ENCODE data around the gene TINAG.

The TINAG gene, protein sequence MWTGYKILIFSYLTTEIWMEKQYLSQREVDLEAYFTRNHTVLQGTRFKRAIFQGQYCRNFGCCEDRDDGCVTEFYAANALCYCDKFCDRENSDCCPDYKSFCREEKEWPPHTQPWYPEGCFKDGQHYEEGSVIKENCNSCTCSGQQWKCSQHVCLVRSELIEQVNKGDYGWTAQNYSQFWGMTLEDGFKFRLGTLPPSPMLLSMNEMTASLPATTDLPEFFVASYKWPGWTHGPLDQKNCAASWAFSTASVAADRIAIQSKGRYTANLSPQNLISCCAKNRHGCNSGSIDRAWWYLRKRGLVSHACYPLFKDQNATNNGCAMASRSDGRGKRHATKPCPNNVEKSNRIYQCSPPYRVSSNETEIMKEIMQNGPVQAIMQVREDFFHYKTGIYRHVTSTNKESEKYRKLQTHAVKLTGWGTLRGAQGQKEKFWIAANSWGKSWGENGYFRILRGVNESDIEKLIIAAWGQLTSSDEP

DNA sequence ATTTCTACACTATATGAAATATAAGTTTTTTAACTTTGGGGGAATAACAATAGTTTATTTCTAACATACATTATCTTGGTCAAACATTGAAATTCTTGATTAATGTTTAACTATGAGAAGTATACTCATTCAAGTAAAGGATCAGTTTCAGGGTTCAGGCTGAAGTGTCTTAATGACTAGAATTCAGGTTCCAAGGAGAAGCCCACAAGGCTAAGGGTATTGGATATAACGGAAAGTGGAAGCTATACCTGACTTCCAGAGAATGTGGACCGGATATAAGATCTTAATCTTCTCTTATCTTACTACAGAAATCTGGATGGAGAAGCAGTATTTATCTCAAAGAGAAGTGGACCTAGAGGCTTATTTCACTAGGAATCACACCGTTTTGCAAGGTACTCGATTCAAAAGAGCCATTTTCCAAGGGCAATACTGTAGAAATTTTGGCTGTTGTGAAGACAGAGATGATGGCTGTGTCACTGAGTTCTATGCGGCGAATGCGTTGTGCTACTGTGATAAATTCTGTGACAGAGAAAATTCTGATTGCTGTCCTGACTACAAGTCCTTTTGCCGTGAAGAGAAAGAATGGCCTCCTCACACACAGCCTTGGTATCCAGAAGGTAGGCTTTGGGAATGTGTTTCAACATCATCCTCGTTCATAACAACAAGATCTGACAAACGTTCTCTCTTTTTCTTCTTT is at the start of gene TINAG:
Gene TINAG (plus strand): TSS at position 153 of the 697 bp plus-strand sequence. CDS start 110 bp downstream, at position 263.
- intact Hi-C loops (cut with micrococcal nuclease) = no loop called here
- H3K4me1 Mint-ChIP-seq (ENCODE audit: low read depth) = no peaks in the 10 kb centered on the region
- peaks cover 14% of the 10 kb centered on the region for H3K9me3 Mint-ChIP-seq
- no peak within 1 kb of the TSS for H3K4me3 Mint-ChIP-seq
- no peaks in the 10 kb centered on the region for H3K27me3 Mint-ChIP-seq
- no peak within 1 kb of the TSS for H3K27ac Mint-ChIP-seq
- no peaks in the 10 kb centered on the region for H3K36me3 Mint-ChIP-seq (ENCODE audit: low read depth)

DNA sequence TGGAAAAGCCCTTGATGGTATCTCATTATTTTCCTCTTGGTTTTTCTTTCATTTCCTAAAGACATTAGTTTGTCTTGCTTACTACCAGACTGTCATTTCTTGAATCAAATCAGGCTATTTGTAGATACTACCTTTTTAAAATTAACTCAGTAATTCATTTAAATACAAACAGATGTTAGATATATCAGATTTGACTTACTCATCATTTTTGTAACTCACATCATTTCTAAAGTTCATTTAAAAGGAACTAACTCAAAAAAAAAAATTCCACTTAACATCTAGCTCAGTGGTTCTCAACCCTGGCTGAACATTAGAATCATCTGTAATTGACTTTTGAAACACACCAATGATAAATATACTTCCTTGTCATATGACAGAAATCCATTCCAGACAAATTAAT is 48.2 kb upstream of the TINAG start:
- intact Hi-C loops (cut with micrococcal nuclease) = no loop called here
- Mint-ChIP-seq H3K9me3 (no peaks in the 10 kb centered on the region), H3K27ac (no peak overlapping the region), H3K36me3 (ENCODE audit: low read depth) (no peaks in the 10 kb centered on the region), H3K27me3 (no peaks in the 10 kb centered on the region), H3K4me3 (no peak overlapping the region), H3K4me1 (ENCODE audit: low read depth) (no peaks in the 10 kb centered on the region)

DNA sequence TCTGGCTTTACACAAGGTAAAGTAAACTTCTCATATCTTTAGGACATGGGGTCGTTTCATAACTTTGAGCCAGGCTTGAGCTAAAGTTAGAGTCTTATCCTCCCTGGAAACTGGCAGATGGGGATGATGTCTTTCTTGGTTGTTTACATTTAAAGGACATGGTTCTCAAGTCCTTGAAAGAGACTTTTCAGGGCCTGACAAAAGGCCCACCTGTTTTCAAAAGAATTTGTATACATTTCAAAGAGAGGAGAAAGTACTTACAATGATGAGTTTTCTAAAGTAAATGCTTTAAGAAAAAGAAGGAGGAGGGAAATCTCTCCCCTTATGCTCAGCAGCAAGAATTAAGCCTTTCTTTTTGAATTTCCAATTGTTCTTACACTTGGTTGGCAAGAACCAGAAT is 45.7 kb upstream of the TINAG start:
- intact Hi-C loops (cut with micrococcal nuclease) = no loop called here
- no peak overlapping the region for H3K4me3 Mint-ChIP-seq
- no peaks in the 10 kb centered on the region for H3K9me3 Mint-ChIP-seq

GRCh38 chr6:54262971-54263370 is 45.3 kb upstream of the TINAG start:
- no peaks in the 10 kb centered on the region for H3K36me3 Mint-ChIP-seq (ENCODE audit: low read depth)
- no peaks in the 10 kb centered on the region for H3K27me3 Mint-ChIP-seq
- intact Hi-C loops (cut with micrococcal nuclease) = no loop called here
- no peaks in the 10 kb centered on the region for H3K9me3 Mint-ChIP-seq
- no peak overlapping the region for H3K27ac Mint-ChIP-seq
- H3K4me1 Mint-ChIP-seq (ENCODE audit: low read depth) = no peaks in the 10 kb centered on the region
- no peak overlapping the region for H3K4me3 Mint-ChIP-seq

More for the DNA sequence above, 45.7 kb upstream of the TINAG start:
- Mint-ChIP-seq H3K36me3 (ENCODE audit: low read depth) (no peaks in the 10 kb centered on the region), H3K4me1 (ENCODE audit: low read depth) (no peaks in the 10 kb centered on the region), H3K27me3 (no peaks in the 10 kb centered on the region), H3K27ac (no peak overlapping the region)

DNA sequence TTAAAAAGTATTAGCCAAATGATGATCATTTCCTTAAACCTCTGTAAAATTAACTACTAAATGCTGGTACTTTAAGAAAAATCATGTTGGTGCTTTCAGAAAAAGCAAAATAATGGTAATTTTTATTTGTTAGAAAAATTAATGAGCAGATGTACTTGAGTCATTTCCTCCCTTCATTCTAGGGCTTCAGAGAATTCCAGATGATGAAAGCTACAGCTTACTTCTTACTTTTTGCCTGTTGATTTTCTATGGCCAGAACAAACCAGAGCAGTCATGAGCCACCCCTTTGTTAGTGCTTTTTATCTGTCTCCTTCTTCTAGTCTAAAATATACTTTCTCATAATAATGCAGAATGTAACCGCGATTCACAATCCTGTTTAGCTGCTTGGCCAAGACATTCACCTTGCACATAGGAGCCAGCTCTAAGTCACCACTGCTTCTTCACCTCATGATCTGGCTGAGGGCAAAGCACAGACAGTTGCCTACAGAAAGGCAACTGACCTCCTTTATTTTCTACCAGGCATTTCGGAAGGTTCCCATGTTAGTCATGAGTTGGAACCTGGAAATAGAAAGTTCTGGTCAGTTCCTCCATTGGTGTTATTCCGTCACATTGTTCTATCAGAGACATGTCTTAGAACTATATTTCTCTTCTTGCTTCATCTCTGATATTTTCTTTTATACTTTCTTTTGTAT is 43.5 kb upstream of the TINAG start:
- intact Hi-C loops (cut with micrococcal nuclease) = no loop called here
- no peak overlapping the region for H3K27ac Mint-ChIP-seq
- H3K4me3 Mint-ChIP-seq = no peak overlapping the region
- H3K9me3 Mint-ChIP-seq = no peaks in the 10 kb centered on the region
- H3K36me3 Mint-ChIP-seq (ENCODE audit: low read depth) = no peaks in the 10 kb centered on the region
- no peaks in the 10 kb centered on the region for H3K27me3 Mint-ChIP-seq
- no peaks in the 10 kb centered on the region for H3K4me1 Mint-ChIP-seq (ENCODE audit: low read depth)

- H3K4me1 Mint-ChIP-seq (ENCODE audit: low read depth) = no peaks in the 10 kb centered on the region
- no peak overlapping the region for H3K27ac Mint-ChIP-seq
- H3K27me3 Mint-ChIP-seq = no peaks in the 10 kb centered on the region
- no peak overlapping the region for H3K4me3 Mint-ChIP-seq
- H3K9me3 Mint-ChIP-seq = no peaks in the 10 kb centered on the region
- intact Hi-C loops (cut with micrococcal nuclease) = no loop called here
- no peaks in the 10 kb centered on the region for H3K36me3 Mint-ChIP-seq (ENCODE audit: low read depth)
Measured at GRCh38 chr6:54266400-54266923, 41.8 kb upstream of the TINAG start.

GRCh38 chr6:54267798-54268197 is 40.4 kb upstream of the TINAG start:
- Mint-ChIP-seq H3K36me3 (ENCODE audit: low read depth) (no peaks in the 10 kb centered on the region), H3K4me1 (ENCODE audit: low read depth) (no peaks in the 10 kb centered on the region), H3K4me3 (no peak overlapping the region), H3K27me3 (no peaks in the 10 kb centered on the region), H3K27ac (no peak overlapping the region), H3K9me3 (no peaks in the 10 kb centered on the region)
- intact Hi-C loops (cut with micrococcal nuclease) = no loop called here

DNA sequence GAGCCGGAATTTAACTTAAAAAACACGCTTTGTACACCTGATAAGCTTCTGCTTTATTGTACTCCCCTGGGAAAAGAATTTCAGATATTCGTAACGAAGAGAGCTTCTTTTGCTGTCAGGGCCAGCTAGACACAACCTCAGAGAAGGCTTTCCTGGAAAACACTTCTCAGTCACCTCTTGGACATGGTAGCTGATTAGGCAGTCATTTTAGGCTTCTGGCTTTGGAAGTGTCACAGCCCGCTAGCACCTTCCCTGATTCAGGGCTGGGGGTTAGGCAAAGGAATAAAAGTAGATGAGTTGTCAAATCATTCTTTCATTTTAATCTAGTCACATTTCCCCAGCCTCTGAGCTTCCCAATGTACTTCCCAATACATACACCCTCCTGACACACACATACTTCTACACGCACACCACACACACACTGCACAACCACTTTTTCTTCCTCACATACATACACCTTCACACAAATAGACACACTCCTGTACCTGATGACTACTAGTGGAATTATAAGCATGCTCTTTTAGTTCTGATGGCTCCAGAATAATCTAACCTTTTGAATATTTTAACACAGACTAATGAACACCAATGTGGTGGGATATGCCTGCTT is 34.9 kb upstream of the TINAG start:
- Mint-ChIP-seq H3K4me1 (ENCODE audit: low read depth) (no peaks in the 10 kb centered on the region), H3K27ac (no peak overlapping the region)
- intact Hi-C loops (cut with micrococcal nuclease) = no loop called here

GRCh38 chr6:54274383-54274782 is 33.9 kb upstream of the TINAG start:
- Mint-ChIP-seq H3K4me3 (no peak overlapping the region), H3K27me3 (no peaks in the 10 kb centered on the region), H3K4me1 (ENCODE audit: low read depth) (no peaks in the 10 kb centered on the region), H3K27ac (no peak overlapping the region), H3K36me3 (ENCODE audit: low read depth) (no peaks in the 10 kb centered on the region), H3K9me3 (no peaks in the 10 kb centered on the region)
- intact Hi-C loops (cut with micrococcal nuclease) = no loop called here

More for the DNA sequence above, 34.9 kb upstream of the TINAG start:
- Mint-ChIP-seq H3K36me3 (ENCODE audit: low read depth) (no peaks in the 10 kb centered on the region), H3K27me3 (no peaks in the 10 kb centered on the region), H3K9me3 (no peaks in the 10 kb centered on the region), H3K4me3 (no peak overlapping the region)

GRCh38 chr6:54282186-54282585 is 26.1 kb upstream of the TINAG start:
- intact Hi-C loops (cut with micrococcal nuclease) = no loop called here
- no peaks in the 10 kb centered on the region for H3K9me3 Mint-ChIP-seq
- H3K36me3 Mint-ChIP-seq (ENCODE audit: low read depth) = no peaks in the 10 kb centered on the region
- H3K27me3 Mint-ChIP-seq = no peaks in the 10 kb centered on the region
- H3K4me1 Mint-ChIP-seq (ENCODE audit: low read depth) = no peaks in the 10 kb centered on the region
- no peak overlapping the region for H3K27ac Mint-ChIP-seq
- no peak overlapping the region for H3K4me3 Mint-ChIP-seq

GRCh38 chr6:54284161-54284860 is 23.9 kb upstream of the TINAG start:
- Mint-ChIP-seq H3K4me3 (no peak overlapping the region), H3K27me3 (no peaks in the 10 kb centered on the region), H3K9me3 (no peaks in the 10 kb centered on the region), H3K27ac (no peak overlapping the region), H3K36me3 (ENCODE audit: low read depth) (no peaks in the 10 kb centered on the region), H3K4me1 (ENCODE audit: low read depth) (no peaks in the 10 kb centered on the region)
- intact Hi-C loops (cut with micrococcal nuclease) = no loop called here

DNA sequence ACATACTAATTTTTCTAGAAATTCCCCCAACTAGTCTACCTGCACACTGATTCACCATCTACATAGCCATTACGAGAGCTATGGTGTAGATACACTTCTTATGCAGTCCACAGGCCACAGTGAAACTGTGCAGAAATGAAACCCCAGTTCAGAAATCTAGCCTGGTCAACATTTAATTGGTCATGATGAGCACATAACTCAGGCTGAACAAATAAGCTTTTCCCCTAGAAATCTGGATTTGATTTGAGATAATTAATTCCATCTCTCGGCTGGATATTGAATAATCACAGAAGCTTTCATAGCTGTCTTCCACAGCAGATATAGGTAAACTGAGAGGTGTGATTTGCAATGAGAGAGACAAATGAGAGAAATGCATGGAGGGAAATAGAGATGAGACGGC is 22.6 kb upstream of the TINAG start:
- Mint-ChIP-seq H3K9me3 (no peaks in the 10 kb centered on the region), H3K27ac (no peak overlapping the region), H3K27me3 (no peaks in the 10 kb centered on the region), H3K4me1 (ENCODE audit: low read depth) (no peaks in the 10 kb centered on the region), H3K36me3 (ENCODE audit: low read depth) (no peaks in the 10 kb centered on the region), H3K4me3 (no peak overlapping the region)
- intact Hi-C loops (cut with micrococcal nuclease) = no loop called here

DNA sequence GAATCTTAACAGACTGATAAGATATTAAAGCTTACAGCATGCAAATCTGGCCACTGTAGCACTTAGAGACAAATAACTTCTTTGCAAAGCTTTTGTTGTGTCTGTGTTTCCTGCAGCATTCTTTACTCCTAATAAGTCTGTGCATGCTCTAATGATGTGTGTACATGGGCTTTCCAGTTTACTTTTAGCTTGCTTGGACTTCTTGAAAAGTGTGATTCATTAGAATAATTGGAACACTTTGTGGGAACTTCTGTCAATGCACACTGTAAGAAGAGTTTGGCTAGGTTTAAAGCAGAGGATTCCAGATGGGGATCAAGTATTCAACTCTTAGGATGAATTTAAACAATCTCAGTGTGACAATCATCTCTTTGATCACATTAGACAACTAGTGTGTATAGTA is 22.1 kb upstream of the TINAG start:
- Mint-ChIP-seq H3K4me1 (ENCODE audit: low read depth) (no peaks in the 10 kb centered on the region), H3K36me3 (ENCODE audit: low read depth) (no peaks in the 10 kb centered on the region), H3K27me3 (no peaks in the 10 kb centered on the region), H3K4me3 (no peak overlapping the region), H3K27ac (no peak overlapping the region), H3K9me3 (no peaks in the 10 kb centered on the region)
- intact Hi-C loops (cut with micrococcal nuclease) = no loop called here
